GM18502 (cell line): ENCODE data around the gene RNASE1.
"Not testable (repeated sequence)": the region's sequence is repeated elsewhere in the genome, so short reads cannot be mapped to it uniquely, and the experiment has no call there.

Experiments used
- ATAC-seq: cut with Tn5 transposase; IDR thresholded peaks from one replicate; pipeline ENCODE4 v1.9.1; 2021; ENCODE audit warnings: mild to moderate bottlenecking; ENCODE audit not compliant: unreplicated experiment, poor library complexity

The RNASE1 gene

DNA sequence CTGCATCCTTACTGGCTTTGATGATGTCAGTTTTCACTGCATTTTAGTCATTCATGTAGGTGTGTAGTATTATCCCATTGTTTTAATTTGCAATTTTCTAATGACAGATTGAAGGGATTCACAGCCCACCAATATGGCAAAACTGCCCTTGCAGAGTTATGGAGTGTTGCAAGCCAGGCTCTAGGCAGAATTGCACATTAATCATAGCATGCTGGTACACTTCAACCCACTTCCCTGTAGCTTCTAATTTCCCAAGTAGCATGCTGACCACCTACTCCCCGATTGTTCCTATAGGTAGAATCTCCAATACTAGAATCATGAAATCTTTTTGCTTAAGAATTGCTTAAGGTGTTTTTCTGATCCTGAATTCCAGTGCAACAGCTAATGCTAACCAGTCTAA lies 26.7 kb downstream of the RNASE1 start:
- no peak for ATAC-seq

DNA sequence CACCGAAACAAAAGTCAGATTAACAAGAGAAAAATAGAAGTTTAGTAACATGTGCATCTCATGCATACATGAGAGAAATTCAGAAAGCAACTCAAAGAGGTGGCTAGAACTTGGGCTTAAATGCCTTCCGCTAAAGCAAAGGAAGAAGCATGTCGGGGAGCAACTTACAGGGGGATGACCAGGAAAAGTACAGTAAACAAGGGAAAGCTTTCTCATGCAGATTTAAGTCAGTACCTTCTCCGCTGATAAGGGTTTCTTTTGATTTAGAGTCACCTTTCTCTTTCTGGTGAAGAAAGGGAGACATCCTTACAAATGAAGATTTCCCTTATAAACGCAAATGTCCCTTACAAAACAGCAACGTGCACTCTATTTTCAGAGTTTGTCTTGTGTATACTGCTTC lies 27.6 kb downstream of the RNASE1 start:
- no peak for ATAC-seq

DNA sequence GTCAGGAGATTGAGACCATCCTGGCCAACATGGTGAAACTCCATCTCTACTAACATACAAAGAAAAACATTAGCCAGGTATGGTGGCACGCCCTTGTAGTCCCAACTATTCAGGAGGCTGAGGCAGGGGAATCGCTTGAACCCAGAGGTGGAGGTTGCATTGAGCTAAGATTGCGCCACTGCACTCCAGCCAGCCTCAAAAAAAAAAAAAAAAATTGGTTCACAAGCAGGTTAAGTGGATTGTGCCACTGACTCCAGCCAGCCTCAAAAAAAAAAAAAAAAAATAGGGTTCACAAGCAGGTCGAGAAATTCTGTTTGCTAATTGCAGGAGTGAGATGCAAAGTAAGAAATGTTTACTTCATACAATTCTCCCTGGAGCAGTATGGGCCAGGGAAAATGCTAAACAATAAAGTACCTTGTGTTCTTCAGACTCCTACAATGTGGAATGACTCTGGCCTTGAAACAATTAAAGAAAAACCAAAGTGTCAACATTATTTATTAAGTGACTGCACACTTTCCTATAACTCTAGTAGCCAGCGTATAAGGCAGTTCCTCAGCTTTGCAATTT lies 28.3 kb downstream of the RNASE1 start:
- no peak for ATAC-seq

DNA sequence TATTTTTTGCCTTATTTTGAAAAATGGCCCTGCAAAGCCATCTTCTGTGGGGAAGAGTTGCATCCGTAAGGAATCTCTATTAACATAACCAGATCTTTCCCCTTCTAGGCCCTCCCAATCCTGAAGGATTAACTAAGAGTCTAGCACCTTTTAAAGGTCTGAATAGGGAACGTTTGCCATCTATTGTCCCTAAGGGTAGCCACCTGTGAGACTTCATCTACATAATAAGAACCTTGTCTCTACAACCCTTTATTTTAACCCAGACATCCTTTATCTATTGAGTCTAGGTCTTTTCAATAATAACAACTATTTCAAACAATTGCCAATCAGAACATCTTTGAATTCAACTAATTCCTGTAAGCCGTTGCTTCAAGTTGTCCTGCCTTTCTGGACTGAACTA lies 30.0 kb downstream of the RNASE1 start:
- no peak for ATAC-seq

DNA sequence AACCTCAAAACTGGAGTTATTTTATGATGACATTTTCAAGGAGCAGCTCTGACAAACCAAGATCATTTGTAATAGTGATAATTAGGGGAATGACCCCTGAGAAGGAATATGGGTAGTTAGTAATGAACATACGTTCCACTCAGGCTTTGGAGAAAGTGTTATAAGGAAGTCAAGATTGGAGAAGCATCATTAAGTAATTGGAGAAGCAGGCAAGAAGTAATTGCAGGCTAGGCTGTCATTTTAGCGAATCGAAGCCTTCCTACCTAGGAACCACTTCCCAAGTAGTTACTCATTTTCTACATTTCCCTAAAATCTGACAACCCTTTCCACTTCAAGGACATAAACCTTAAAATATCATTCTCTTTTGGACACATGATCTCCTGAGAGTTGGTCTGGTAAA lies 33.2 kb downstream of the RNASE1 start:
- no peak for ATAC-seq

DNA sequence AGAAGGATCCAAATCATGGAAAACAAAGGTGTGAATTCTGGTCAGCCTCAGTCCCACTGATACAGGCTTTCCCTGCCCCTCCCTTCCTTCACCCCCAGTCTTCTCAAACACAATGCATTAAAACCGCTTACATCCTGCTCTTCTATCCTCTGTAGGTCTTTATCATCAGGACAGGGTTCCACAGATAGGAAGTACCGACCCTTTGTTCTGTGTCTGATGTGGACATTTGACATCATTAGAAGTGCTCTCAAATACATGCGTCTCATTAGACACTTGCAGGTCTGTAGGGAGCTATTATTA lies 34.1 kb downstream of the RNASE1 start:
- ATAC-seq, result no peak

DNA sequence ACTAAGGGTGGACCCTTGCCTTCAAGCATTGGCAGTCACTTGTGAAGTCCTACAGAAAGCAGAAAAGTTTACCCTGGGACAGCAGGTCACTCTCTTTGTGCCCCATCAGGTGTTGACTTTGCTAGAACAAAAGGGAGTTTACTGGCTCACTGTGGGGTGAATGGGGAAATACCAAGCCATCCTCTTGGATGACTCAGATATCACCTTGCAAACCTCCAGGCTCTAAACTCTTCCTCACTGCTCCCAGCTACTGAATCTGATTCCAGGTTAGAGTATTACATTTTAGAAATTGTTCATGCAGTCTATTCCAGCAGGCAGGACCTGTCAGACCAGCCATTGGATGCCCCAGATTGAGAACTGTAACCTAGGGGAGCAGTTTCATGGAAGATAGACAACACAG lies 41.7 kb downstream of the RNASE1 start:
- no peak for ATAC-seq

DNA sequence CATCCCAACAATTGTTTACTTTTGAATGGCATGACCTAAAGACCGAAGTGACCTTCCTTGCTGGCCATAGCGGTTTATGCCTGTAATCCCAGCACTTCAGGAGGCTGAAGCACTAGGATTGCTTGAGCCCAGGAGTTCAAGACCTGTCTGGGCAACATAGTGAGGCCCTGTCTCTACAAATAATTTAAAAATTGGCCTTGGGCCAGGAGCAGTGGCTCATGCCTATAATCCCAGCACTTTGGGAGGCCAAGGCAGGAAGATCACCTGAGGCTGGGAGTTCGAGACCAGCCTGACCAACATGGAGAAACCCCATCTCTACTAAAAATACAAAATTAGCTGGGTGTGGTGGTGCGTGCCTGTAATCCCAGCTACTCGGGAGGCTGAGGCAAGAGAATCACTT lies 43.2 kb downstream of the RNASE1 start:
- not testable (repeated sequence) for ATAC-seq

DNA sequence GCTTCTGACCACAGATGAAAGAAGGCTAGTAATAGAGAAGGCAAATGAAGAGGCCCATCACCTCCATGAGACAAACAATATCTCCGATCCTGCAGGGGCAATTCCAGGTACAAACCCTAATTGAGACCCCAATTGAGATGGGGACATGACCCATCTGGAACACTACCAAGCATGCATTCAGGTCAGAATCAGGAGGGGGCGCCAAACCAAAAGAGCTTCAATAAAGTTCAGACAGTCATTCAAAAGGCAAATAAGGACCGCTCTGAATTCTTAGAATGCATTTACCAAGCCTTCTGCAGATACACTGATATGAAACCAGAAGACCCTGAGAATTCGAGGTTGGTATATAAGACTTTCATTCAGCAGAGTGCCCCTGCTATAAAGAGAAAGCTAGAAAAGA lies 44.7 kb downstream of the RNASE1 start:
- ATAC-seq, result no peak

DNA sequence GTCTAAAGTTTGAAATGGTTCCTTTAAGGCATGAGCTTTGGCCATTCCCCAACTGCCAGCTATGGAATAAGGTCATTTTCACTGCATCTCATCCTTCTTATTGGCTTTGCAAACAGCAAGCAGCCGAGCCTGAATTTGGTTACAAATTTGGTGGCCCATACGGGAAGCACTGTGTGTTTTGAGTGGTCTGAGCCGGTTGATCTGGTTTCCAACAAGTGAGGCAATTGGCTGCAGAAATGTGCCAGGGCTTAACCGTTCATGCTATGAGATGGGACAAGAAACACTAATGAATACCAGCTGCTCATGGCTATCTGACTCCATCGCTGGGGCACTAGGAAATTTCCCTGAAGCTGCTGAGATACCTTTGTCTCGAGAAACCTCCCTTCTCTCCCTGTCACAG lies 47.6 kb downstream of the RNASE1 start:
- no peak for ATAC-seq

DNA sequence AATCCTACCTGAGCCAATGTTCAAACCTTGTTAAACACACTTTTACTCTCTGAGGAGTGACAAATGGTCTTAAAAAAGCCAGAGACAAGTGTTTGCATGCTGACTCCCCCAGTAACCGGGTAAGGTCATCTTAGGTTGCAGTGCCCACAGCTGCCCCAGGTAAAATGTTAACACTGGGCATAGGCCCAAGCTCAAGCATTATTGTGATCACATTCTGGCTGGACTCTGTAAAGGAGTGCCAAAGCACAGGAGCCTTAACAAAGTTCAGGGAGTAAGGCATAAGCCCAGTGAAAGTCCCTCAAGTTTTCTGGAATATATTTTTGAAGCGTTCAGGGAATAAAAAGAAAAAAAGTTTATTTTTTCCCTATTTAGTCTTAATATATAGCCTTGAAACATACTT lies 48.3 kb downstream of the RNASE1 start:
- no peak for ATAC-seq

DNA sequence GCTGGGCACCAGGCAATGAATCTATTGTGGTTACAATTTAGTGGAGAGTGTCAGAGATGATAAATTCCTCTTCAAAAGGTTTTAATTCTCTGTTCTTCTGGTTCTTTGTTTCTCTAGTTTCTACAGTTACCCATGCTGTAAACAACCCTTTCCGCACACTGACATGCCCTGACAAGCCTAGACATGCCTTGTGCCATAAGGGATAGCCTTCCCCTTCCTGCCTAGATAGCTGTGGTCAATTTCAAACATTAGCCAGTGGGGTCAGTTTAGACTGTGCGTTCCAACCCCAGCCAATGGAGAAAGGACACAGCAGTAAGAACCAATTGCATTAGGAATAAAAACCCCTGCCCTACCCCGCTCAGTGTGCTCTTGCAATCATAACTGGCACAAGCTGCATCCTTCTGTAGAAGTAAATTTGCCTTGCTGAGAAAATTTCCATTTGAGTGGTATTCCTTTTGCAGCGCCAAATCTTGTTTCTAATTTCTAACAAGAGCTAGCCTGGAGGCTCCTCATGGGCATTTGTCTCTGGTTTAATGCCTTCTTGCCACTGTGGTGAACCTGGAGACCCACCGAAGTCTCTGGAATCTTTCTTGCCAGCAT lies 50.6 kb downstream of the RNASE1 start:
- no peak for ATAC-seq
